HG03571 (cell line): ENCODE data around the gene P2RY6.

Experiments used
- ATAC-seq: cut with Tn5 transposase; IDR thresholded peaks from one replicate; pipeline ENCODE4 v1.9.1; 2021; ENCODE audit not compliant: unreplicated experiment

P2RY6 gene

DNA sequence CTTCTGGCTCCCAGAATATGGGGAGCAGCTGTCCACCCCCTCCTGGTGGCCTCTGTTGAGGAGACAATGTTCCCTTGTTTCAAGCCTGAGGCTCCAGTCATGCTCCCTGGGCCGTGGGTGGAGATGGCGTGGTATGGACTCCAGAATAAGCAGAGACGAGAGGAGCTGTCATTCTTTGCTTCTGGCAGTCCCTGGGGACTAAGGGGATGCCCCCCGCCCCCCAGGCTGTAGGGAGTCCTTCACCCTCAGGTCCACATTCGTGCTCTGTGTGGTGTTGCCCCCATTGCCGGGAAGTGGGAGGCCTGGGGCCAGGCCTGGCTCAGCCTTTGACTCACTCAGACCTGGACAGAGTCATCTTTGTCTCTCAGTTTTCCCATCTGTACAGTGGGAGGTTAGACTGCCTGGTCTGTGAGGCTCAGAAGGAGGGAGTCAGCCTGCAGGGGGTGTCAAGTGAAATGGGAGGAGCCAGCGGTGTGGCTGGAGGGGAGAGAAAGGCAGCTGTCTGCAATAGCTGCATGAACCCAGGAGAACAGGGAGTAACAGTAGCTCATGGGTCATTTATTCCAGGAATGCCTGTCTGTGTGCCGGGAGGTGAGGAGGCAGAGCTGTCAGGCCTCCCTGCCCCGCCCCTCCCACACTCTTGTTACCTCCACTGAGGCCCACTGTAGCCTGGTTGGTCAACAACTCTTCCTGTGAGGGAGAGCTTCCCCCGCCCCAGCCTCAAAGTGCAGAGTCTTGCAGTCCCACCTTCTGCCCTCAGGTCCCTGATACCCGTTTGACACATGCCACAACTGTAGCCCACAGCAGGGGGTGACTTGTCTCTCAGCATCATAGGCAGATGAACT lies 42.2 kb downstream of the P2RY6 start:
- ATAC-seq: no peak

DNA sequence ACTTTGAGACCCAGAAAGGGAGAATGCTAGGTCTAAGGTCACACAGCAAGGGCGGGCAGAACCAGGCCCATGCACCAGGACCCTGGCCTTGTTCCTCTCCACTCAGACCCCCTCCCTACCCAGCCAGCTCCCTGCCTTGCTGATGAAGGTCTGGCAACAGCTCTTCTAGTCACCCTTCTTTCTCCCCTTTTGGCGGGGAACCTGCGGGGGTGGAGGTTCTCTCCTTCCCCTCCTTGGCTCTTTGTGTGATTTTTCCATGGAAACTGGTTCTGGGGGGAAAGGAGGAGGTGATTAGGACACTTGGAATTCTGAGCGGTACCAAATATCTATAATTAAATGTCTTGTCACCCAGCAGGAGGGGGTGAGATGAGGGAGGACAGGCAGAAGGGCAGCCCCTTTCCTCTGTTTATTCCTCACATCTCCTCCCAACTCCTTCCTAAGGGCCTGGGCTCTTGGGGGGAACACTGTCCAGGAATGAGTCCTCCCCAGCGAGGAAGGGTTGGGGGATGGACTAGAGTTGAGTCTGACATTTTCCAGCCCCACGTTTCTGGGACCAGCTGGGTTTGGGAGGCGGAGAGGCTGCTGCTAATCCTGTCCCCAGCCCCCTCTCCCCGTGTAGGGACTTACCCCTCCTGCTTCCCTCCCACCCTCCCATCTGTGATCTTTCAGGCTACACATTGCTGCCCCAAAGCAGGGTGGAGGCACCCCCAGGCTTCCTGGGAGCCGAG lies 43.3 kb downstream of the P2RY6 start:
- no peak for ATAC-seq

GRCh38 chr11:73316422-73316821 lies 44.3 kb downstream of the P2RY6 start:
- ATAC-seq: no peak

- no peak for ATAC-seq
Observed at GRCh38 chr11:73317373-73317772, 45.2 kb downstream of the P2RY6 start.

GRCh38 chr11:73317803-73318202 lies 45.7 kb downstream of the P2RY6 start:
- no peak for ATAC-seq

DNA sequence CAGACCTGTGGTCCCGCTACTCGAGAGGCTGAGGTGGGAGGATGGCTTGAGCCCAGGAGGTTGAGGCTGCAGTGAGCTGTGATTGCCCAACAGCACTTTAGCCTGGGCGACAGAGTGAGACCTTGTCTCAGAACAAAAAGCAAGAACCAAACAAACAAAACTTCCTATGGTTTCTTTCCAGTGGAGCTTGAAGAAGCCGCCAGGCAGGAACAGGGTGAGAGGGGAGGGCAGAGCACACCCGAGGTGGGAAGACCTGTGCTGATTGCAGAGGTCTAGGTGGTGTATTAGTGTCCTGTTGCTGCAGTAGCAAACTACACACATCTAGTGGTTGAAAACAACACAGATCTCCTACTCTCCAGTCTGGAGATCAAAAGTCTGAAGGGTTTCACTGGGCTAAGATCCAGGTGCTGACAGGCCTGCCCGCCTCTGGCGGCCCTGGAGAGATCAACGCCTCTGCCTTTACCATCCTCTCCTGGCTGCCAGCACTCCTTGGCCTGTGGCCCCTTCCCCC lies 46.4 kb downstream of the P2RY6 start:
- no peak for ATAC-seq

DNA sequence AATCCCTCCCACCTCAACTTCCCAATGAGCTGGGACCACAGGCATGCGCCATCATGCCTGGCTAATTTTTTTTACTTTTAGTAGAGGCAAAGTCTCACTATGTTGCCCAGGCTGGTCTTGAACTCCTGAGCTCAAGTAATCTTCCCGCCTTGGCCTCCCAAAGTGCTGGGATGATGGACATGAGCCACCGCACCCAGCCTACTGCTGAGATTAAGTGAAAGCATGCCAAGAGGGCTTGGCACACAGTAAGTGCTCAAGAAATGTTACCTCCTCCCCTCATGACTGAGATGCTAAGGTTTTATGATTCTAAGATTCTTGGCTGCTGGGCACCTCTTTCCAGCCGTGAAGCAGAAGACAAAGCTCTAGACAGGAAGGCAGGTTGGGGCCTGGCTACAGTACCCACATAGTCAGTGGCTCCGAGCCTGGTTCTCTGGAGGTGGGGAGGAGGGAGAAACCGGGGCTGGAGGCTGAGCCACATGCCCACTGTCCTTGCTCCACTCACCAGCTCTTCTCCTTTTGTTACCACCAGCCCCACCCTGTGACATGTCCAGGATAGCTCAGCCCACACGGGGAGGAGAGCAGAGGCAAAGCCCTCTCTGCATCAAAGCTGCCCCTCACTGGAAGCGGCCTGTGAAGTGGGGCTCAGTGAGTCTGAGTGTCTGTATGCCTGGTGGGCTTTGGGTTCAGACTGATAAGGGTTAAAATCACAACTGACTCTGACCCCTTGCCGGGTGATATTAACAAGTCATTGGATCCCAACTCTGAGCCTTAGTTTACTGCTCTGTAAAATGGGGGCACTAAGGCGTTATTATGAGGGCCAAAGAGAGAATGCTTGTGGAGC lies 48.8 kb downstream of the P2RY6 start:
- no peak for ATAC-seq

DNA sequence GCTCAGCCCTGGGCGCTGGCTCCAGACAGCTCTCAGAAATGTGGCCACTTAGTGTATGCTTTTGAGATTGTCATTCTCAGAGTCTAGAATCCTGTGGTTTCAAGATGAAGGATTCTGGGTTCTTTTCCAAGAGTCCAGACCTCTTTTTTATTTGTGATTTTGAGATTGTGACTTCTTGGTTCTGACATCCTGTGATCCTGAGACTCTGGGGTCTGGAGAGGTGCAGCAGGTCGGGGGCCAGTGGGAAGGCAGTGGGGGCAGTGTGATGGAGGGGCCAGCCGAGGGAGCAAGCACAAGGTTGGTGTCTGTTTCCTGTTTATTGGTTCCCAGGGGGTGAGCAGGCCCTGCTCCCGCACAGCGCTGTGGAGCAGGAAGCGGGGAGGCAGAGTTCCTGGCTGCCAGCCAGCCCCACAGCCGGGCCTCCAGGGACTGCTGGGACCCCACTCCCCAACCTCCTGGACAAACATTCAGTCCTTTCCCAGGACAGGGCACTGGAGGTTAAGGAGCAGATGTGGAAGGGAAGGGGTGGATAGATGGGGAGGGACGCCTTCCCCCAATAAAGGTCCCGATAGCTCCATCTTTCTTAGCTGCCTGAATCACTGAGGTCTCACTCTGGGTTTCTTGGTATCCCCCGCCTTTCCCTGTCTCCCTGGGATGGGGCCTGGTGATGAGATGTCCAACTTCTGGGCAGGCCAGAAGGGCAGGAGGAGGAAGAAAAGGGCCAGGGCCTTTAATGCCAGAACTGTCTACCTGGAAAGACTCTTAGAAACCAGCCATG lies 49.7 kb downstream of the P2RY6 start:
- no peak for ATAC-seq

GRCh38 chr11:73322382-73323306 lies 50.5 kb downstream of the P2RY6 start:
- no peak for ATAC-seq

DNA sequence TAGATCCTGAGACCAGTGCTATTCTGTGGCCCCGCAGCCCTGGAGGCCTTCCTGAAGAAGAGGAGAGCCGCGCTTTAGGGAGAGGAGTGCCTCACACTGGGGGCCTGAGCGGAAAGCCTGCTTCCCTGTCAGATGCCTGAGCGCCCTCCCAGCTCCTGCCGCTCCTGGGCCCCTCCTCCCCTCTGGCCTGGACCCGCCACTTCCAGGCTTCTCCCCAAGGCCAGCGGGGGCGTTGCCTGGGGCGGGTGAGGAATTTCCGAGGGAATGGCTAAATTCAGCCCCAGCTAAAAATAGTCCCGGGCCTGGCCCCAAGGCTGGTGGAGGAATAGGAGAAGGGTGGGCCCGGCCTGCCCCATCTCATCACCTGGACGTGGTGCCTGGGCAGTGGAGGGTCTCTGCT lies 51.3 kb downstream of the P2RY6 start:
- no peak for ATAC-seq

DNA sequence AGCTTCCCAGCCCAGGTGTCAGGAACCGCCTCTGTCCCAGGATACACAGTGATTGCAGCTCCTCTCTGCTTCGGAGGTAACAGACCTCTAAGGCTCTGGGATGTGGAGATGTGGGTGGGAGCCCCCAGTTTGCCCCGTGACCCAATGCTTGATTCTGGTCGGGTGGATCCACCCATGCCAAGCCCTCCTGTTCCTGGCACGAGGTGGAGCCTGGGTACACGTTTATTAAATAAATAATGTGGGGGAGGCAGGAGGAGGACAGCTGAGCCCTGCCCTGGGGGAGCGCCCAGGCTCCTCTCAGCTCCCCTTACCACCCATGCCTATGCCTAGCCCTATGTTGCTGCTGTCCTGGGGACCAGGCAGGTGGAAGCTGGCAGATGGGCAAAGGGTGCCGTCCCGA lies 52.0 kb downstream of the P2RY6 start:
- no peak for ATAC-seq

DNA sequence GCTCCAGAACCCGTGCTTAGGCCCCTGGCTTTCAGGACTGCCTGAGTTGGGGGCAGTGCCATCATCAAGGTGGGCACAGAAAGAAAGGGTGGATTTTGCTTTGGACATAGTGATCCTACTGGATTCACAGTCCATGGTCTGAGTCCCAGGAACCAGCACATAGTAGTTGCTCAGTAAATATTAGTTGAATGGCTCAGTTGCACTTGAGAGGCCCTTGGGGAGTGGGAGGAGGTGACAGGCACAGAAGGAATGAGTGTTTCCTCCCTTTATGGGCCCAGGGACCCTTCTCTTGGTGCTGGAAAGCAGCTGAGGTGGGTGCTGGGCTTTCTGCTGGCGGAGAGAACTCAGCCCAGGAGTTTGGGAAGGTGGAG lies 52.5 kb downstream of the P2RY6 start:
- ATAC-seq: no peak

DNA sequence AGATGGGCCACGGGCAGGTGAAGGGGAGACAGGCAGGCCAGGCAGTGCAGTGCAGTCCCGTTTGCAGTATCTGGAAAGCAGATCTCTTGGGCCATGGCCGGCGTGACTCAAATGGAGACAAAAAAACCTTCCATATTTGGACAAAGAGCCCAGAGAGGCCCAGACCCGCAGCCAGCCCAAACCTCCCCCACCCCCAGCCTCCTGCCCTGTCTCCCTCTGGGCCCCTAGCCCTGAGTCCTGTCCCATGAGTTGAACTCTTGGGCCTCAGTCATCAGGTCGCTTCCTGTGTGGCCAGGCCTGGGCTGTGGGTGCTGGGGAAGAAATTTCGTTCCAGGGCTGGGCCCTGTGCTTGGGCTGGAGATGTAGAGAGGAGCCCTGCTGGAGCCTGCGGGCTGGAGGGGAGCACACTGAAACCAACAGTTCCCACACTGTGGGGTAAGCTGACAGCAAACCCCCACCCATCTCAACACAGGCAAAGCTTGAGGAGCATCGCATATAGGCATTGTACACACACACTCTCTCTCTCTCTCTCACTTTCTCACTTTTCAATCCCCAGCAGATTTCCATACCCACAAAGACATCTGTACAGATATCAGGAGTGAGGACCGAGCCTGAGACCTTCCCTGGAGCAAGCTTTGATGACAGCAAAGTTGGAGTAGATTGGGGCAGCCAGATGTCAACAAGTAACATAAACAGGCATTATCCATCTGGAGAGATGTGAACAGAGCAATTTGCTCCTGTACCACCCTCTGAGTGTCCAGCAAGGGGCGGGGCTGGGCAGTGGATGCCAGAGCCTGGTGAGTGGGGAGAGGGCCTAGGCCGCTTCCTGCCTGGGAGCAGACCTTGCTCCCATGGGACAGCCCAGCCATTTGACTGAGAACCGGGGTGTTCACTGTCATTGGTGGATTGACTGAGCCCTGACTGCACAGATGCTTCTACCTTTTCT lies 53.2 kb downstream of the P2RY6 start:
- ATAC-seq: peak; percentile 69

- ATAC-seq: no peak
Observed at GRCh38 chr11:73326929-73327811, 55.0 kb downstream of the P2RY6 start.

DNA sequence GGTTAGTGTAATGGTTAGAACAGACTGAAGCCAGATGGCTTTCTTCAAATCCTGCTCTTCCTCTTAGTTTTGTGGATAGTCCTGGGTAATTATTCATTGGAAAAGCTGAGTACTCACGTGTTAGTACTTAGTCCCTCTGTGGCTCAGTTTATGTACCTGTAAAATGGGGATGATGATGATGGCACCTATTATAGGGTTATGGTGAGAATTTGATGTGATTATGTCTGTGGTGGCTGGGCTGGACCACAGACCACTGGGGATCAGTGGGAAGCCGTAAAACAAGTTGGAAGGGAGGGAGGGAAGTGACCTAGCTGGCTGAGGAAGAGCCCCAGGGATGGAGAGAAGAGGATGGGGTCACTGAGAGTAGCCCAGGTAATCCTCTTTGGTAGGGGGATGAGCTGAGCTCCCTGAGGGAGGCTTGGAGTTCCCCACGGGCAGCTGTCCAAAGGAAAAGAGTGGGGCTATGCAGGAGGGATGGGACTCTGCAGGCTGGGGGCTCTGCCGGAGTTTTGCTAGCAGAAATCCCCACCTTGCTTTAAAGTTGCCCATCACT lies 55.8 kb downstream of the P2RY6 start:
- ATAC-seq: no peak

GRCh38 chr11:73330569-73331093 lies 58.5 kb downstream of the P2RY6 start:
- no peak for ATAC-seq
